HEK293 (cell line): ENCODE results near the gene ELAVL3.
A peak's percentile ranks its signal among the peaks of the same experiment; 100 is the strongest.

Experiments used
- FEZF1 ChIP-seq: fragments of 450-650 bp; formaldehyde crosslinking; IDR thresholded peaks from 2 replicates; pipeline ENCODE4 v1.5.1; 2016; ENCODE audit warnings: missing biosample characterization, missing genetic modification characterization
- KLF1 ChIP-seq: fragments of 450-650 bp; formaldehyde crosslinking; IDR thresholded peaks from 2 replicates; pipeline ENCODE4 v1.5.1; 2016; ENCODE audit warnings: missing biosample characterization, missing genetic modification characterization
- KLF9 ChIP-seq: fragments of 450-650 bp; formaldehyde crosslinking; IDR thresholded peaks from 2 replicates; pipeline ENCODE4 v1.5.1; 2016; ENCODE audit warnings: missing biosample characterization, missing genetic modification characterization, low read depth
- MZF1 ChIP-seq: fragments of 450-650 bp; formaldehyde crosslinking; IDR thresholded peaks from 2 replicates; pipeline ENCODE4 v1.5.1; 2017; ENCODE audit warnings: missing biosample characterization, missing genetic modification characterization, borderline replicate concordance
- PRDM1 ChIP-seq: fragments of 450-650 bp; formaldehyde crosslinking; IDR thresholded peaks from 2 replicates; pipeline ENCODE4; 2016; ENCODE audit warnings: missing biosample characterization, missing genetic modification characterization
- RBAK ChIP-seq: fragments of 450-650 bp; formaldehyde crosslinking; IDR thresholded peaks from 2 replicates; pipeline ENCODE4 v1.5.1; 2016; ENCODE audit warnings: missing biosample characterization, missing genetic modification characterization
- SP2 ChIP-seq: fragments of 450-650 bp; formaldehyde crosslinking; IDR thresholded peaks from 2 replicates; pipeline ENCODE4 v1.5.1; 2016; ENCODE audit warnings: missing biosample characterization, missing genetic modification characterization
- YY2 ChIP-seq: fragments of 450-650 bp; formaldehyde crosslinking; IDR thresholded peaks from 2 replicates; pipeline ENCODE4 v1.5.1; 2016; ENCODE audit warnings: missing biosample characterization, missing genetic modification characterization
- ZBTB20 ChIP-seq: fragments of 450-650 bp; formaldehyde crosslinking; IDR thresholded peaks from 2 replicates; pipeline ENCODE4 v1.5.1; 2016; ENCODE audit warnings: missing biosample characterization, missing genetic modification characterization
- ZFHX2 ChIP-seq: fragments of 450-650 bp; formaldehyde crosslinking; conservative IDR thresholded peaks from 2 replicates; pipeline ENCODE4 v1.5.1; 2016; ENCODE audit warnings: missing biosample characterization, missing genetic modification characterization
- ZNF112 ChIP-seq: fragments of 450-650 bp; formaldehyde crosslinking; IDR thresholded peaks from 2 replicates; pipeline ENCODE4 v1.5.0; 2017; ENCODE audit warnings: missing biosample characterization, missing genetic modification characterization
- ZNF16 ChIP-seq: fragments of 450-650 bp; formaldehyde crosslinking; IDR thresholded peaks from 2 replicates; pipeline ENCODE4 v1.5.1; 2016; ENCODE audit warnings: low read depth, missing biosample characterization, missing genetic modification characterization
- ZNF184 ChIP-seq: fragments of 450-650 bp; IDR thresholded peaks from 2 replicates; pipeline ENCODE4 v1.5.1; 2018; ENCODE audit warnings: missing biosample characterization, mild to moderate bottlenecking, missing genetic modification characterization
- ZNF24 ChIP-seq: fragments of 450-650 bp; formaldehyde crosslinking; IDR thresholded peaks from 2 replicates; pipeline ENCODE4 v1.5.1; 2016; ENCODE audit warnings: missing biosample characterization, missing genetic modification characterization
- ZNF292 ChIP-seq: fragments of 450-650 bp; formaldehyde crosslinking; IDR thresholded peaks from 2 replicates; pipeline ENCODE4 v1.5.1; 2016; ENCODE audit warnings: low read depth, missing biosample characterization, missing genetic modification characterization, borderline replicate concordance
- ZNF311 ChIP-seq: fragments of 450-650 bp; formaldehyde crosslinking; IDR thresholded peaks from 2 replicates; pipeline ENCODE4 v1.5.1; 2017; ENCODE audit warnings: missing biosample characterization, missing genetic modification characterization, borderline replicate concordance
- ZNF341 ChIP-seq: fragments of 450-650 bp; formaldehyde crosslinking; IDR thresholded peaks from 2 replicates; pipeline ENCODE4; 2016; ENCODE audit warnings: low read depth, missing biosample characterization, missing genetic modification characterization
- ZNF394 ChIP-seq: fragments of 450-650 bp; formaldehyde crosslinking; IDR thresholded peaks from 2 replicates; pipeline ENCODE4 v1.5.1; 2016; ENCODE audit warnings: missing biosample characterization, missing genetic modification characterization, mild to moderate bottlenecking, moderate library complexity, borderline replicate concordance
- ZNF423 ChIP-seq: fragments of 450-650 bp; formaldehyde crosslinking; IDR thresholded peaks from 2 replicates; pipeline ENCODE4 v1.5.1; 2016; ENCODE audit warnings: missing biosample characterization, missing genetic modification characterization
- ZNF473 ChIP-seq: fragments of 450-650 bp; formaldehyde crosslinking; IDR thresholded peaks from 2 replicates; pipeline ENCODE4 v1.5.1; 2017; ENCODE audit warnings: missing biosample characterization, missing genetic modification characterization
- ZNF514 ChIP-seq: fragments of 450-650 bp; formaldehyde crosslinking; IDR thresholded peaks from 2 replicates; pipeline ENCODE4 v1.5.1; 2016; ENCODE audit warnings: missing biosample characterization, missing genetic modification characterization
- ZNF571 ChIP-seq: fragments of 450-650 bp; formaldehyde crosslinking; IDR thresholded peaks from 2 replicates; pipeline ENCODE4 v1.5.0; 2017; ENCODE audit warnings: missing biosample characterization, missing genetic modification characterization
- ZNF585B ChIP-seq: fragments of 450-650 bp; formaldehyde crosslinking; IDR thresholded peaks from 2 replicates; pipeline ENCODE4 v1.5.1; 2016; ENCODE audit warnings: missing biosample characterization, missing genetic modification characterization
- ZNF626 ChIP-seq: fragments of 450-650 bp; sonication (Bioruptor Pico); formaldehyde crosslinking; IDR thresholded peaks from 2 replicates; pipeline ENCODE4 v1.5.1; 2018; ENCODE audit warnings: missing biosample characterization, missing genetic modification characterization, inconsistent platforms
- ZNF776 ChIP-seq: fragments of 450-650 bp; formaldehyde crosslinking; IDR thresholded peaks from 2 replicates; pipeline ENCODE4 v1.5.0; 2017; ENCODE audit warnings: missing biosample characterization, missing genetic modification characterization, borderline replicate concordance
- ZNF830 ChIP-seq: fragments of 450-650 bp; IDR thresholded peaks from 2 replicates; pipeline ENCODE4 v1.5.0; 2018; ENCODE audit warnings: missing biosample characterization, missing genetic modification characterization, low read depth, mild to moderate bottlenecking, moderate library complexity
- ZSCAN30 ChIP-seq: fragments of 450-650 bp; IDR thresholded peaks from 2 replicates; pipeline ENCODE4 v1.5.1; 2018; ENCODE audit warnings: missing biosample characterization, mild to moderate bottlenecking, missing genetic modification characterization, moderate library complexity
- TF ChIP-seq, protein P1 (sequence below): fragments of 450-650 bp; formaldehyde crosslinking; IDR thresholded peaks from 2 replicates; pipeline ENCODE4 v1.5.1; 2016; ENCODE audit warnings: missing biosample characterization, missing genetic modification characterization
- TF ChIP-seq, protein P2 (sequence below): fragments of 450-650 bp; formaldehyde crosslinking; optimal IDR thresholded peaks from 2 replicates; pipeline ENCODE3; 2016; ENCODE audit warnings: missing biosample characterization, mild to moderate bottlenecking, missing genetic modification characterization
- TF ChIP-seq, protein P3 (sequence below): fragments of 450-650 bp; formaldehyde crosslinking; IDR thresholded peaks from 2 replicates; pipeline ENCODE4 v1.5.1; 2016; ENCODE audit warnings: missing biosample characterization, missing genetic modification characterization
- TF ChIP-seq, protein P4 (sequence below): fragments of 450-650 bp; formaldehyde crosslinking; IDR thresholded peaks from 2 replicates; pipeline ENCODE4 v1.5.1; 2016; ENCODE audit warnings: missing biosample characterization, missing genetic modification characterization
- TF ChIP-seq, protein P5 (sequence below): fragments of 450-650 bp; formaldehyde crosslinking; IDR thresholded peaks from 2 replicates; pipeline ENCODE4; 2016; ENCODE audit warnings: missing biosample characterization, missing genetic modification characterization
- TF ChIP-seq, protein P6 (sequence below): fragments of 450-650 bp; formaldehyde crosslinking; IDR thresholded peaks from 2 replicates; pipeline ENCODE4 v1.5.1; 2016; ENCODE audit warnings: missing biosample characterization, missing genetic modification characterization

Gene ELAVL3

DNA sequence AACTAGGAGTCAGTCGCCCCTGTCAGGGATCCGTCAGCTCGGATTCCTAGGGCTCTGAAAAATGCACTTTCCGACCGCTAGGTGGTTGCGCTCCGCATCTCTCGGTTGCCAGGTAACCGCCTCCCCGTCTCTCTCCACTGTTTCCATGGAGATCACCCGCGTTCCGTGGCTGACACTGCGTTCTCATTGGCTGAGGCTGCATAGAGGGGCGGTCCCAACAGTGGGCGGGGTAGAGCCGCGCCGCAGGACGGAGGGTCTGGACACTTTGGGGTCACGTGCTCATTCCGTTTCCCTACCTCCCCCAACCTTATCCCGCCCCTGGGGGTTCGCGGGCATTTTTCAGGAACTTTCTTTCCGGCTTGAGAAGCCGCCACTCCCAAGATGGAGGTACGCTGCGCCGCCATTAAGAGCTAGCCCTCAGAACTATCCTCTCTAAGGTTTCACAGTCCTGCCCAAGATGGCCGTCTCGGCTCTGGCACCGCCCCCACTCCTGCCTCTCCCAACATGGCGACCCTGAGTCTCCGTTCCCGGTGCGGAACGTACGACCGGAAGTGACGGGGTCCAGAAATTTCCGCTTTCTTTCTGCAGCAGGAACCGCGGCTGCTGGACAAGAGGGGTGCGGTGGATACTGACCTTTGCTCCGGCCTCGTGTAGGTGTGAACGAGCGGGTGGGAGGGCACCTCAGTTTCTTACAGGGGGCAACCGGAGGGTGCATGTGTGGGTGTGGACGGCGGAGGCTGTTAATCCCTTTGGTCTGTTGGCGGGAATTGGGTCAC lies 45.6 kb downstream of the ELAVL3 start, which contains the start of the genes ODAD3 and PRKCSH (continued):
- no peak for TF ChIP-seq ZNF112 (tag by site-specific recombination)
- no peak for TF ChIP-seq ZNF571 (tag by site-specific recombination)
- TF ChIP-seq ZNF311 (tag by site-specific recombination) = no peak
- TF ChIP-seq ZBTB20 (tag by site-specific recombination) = peak; percentile 52; the same call in 1 of the 2 replicates
- TF ChIP-seq ZNF626 (tag by site-specific recombination) = no peak
- no peak for TF ChIP-seq ZNF830 (tag by site-specific recombination)
- TF ChIP-seq, protein P1, sequence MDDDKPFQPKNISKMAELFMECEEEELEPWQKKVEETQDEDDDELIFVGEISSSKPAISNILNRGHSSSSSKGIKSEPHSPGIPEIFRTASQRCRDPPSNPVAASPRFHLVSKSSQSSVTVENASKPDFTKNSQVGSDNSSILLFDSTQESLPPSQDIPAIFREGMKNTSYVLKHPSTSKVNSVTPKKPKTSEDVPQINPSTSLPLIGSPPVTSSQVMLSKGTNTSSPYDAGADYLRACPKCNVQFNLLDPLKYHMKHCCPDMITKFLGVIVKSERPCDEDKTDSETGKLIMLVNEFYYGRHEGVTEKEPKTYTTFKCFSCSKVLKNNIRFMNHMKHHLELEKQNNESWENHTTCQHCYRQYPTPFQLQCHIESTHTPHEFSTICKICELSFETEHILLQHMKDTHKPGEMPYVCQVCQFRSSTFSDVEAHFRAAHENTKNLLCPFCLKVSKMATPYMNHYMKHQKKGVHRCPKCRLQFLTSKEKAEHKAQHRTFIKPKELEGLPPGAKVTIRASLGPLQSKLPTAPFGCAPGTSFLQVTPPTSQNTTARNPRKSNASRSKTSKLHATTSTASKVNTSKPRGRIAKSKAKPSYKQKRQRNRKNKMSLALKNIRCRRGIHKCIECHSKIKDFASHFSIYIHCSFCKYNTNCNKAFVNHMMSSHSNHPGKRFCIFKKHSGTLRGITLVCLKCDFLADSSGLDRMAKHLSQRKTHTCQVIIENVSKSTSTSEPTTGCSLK (tag by site-specific recombination) = no peak
- TF ChIP-seq ZNF514 (tag by site-specific recombination) = no peak
- no peak for TF ChIP-seq ZNF473
- TF ChIP-seq ZSCAN30 = no peak
- TF ChIP-seq, protein P2, sequence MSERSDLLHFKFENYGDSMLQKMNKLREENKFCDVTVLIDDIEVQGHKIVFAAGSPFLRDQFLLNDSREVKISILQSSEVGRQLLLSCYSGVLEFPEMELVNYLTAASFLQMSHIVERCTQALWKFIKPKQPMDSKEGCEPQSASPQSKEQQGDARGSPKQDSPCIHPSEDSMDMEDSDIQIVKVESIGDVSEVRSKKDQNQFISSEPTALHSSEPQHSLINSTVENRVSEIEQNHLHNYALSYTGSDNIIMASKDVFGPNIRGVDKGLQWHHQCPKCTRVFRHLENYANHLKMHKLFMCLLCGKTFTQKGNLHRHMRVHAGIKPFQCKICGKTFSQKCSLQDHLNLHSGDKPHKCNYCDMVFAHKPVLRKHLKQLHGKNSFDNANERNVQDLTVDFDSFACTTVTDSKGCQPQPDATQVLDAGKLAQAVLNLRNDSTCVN (tag by site-specific recombination) = peak; percentile 53
- TF ChIP-seq KLF1 (tag by site-specific recombination) = no peak
- TF ChIP-seq RBAK = no peak
- no peak for TF ChIP-seq ZNF184 (tag by site-specific recombination)
- TF ChIP-seq ZNF16 = no peak
- TF ChIP-seq SP2 (tag by site-specific recombination) = peak; percentile 96
- TF ChIP-seq, protein P3, sequence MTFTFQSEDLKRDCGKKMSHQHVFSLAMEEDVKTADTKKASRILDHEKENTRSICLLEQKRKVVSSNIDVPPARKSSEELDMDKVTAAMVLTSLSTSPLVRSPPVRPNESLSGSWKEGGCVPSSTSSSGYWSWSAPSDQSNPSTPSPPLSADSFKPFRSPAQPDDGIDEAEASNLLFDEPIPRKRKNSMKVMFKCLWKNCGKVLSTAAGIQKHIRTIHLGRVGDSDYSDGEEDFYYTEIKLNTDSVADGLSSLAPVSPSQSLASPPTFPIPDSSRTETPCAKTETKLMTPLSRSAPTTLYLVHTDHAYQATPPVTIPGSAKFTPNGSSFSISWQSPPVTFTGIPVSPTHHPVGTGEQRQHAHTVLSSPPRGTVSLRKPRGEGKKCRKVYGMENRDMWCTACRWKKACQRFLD (tag by site-specific recombination) = no peak
- no peak for TF ChIP-seq ZNF585B
- TF ChIP-seq, protein P4, sequence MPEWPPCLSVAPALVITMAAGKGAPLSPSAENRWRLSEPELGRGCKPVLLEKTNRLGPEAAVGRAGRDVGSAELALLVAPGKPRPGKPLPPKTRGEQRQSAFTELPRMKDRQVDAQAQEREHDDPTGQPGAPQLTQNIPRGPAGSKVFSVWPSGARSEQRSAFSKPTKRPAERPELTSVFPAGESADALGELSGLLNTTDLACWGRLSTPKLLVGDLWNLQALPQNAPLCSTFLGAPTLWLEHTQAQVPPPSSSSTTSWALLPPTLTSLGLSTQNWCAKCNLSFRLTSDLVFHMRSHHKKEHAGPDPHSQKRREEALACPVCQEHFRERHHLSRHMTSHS (tag by site-specific recombination) = no peak
- no peak for TF ChIP-seq MZF1 (tag by site-specific recombination)
- TF ChIP-seq, protein P5, sequence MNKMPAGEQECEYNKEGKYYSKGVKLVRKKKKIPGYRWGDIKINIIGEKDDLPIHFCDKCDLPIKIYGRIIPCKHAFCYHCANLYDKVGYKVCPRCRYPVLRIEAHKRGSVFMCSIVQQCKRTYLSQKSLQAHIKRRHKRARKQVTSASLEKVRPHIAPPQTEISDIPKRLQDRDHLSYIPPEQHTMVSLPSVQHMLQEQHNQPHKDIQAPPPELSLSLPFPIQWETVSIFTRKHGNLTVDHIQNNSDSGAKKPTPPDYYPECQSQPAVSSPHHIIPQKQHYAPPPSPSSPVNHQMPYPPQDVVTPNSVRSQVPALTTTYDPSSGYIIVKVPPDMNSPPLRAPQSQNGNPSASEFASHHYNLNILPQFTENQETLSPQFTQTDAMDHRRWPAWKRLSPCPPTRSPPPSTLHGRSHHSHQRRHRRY = no peak
- TF ChIP-seq ZNF423 (tag by site-specific recombination) = no peak
- TF ChIP-seq, protein P6, sequence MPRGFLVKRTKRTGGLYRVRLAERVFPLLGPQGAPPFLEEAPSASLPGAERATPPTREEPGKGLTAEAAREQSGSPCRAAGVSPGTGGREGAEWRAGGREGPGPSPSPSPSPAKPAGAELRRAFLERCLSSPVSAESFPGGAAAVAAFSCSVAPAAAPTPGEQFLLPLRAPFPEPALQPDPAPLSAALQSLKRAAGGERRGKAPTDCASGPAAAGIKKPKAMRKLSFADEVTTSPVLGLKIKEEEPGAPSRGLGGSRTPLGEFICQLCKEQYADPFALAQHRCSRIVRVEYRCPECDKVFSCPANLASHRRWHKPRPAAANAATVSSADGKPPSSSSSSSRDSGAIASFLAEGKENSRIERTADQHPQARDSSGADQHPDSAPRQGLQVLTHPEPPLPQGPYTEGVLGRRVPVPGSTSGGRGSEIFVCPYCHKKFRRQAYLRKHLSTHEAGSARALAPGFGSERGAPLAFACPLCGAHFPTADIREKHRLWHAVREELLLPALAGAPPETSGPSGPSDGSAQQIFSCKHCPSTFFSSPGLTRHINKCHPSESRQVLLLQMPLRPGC (tag by site-specific recombination) = no peak
- peak; percentile 30; the same call in 1 of the 2 replicates for TF ChIP-seq ZNF24
- no peak for TF ChIP-seq FEZF1 (tag by site-specific recombination)
- peak; percentile 38; the same call in 1 of the 2 replicates for TF ChIP-seq PRDM1 (tag by site-specific recombination)
- TF ChIP-seq ZNF776 (tag by site-specific recombination) = no peak
- TF ChIP-seq YY2 = peak; percentile 99
- TF ChIP-seq ZNF341 (tag by site-specific recombination) = no peak
- no peak for TF ChIP-seq ZNF292 (tag by site-specific recombination)
- no peak; the same call in 1 of the 2 replicates for TF ChIP-seq ZNF394
- peak; percentile 76 for TF ChIP-seq ZFHX2 (tag by site-specific recombination)
- TF ChIP-seq KLF9 (tag by site-specific recombination) = peak; percentile 87
